Measurements from ENCODE around the gene ZNF30.
"Not testable (repeated sequence)": the region's sequence is repeated elsewhere in the genome, so short reads cannot be mapped to it uniquely, and the experiment has no call there.

DNA sequence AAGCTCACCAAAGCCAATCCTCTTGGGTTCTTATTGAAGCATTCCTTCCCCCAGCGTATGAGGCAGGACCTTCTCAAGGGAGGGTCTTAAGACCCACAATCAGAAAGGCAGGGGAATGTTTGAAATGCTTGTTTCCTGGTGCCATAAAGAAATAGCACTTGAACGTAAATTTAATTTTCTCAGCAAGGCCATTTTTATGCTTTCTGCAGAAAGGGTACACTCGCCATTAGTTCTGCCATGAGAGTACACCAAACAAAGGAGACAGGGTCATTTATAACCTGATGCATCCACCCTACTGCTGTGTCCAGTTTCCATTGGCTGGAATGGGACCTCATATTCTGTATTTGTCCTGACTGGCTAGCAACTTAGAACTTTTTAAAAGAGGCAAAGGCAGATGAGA, 9.6 kb upstream of the ZNF30 start:
- not testable (repeated sequence) for TF ChIP-seq POLR2AphosphoS5, CTCF (IDR thresholded peaks at IDR 0.05)

All from esophagus muscularis mucosa (tissue), 3 donors.